ENCODE measurements around the gene PLCB2. TPM values are rescaled to one million over a fixed set of nuclear protein-coding genes. Genes with fewer than 3 reads are reported as not detected.

Gene PLCB2
- total RNA-seq, 1 experiment from 2014 or later: 61.9 TPM

GRCh38 chr15:40296561-40297230, 11.0 kb downstream of the PLCB2 start:
- Histone ChIP-seq H3K27ac (no peak overlapping the region), H3K36me3 (peaks cover 98% of the 10 kb centered on the region), H3K27me3 (replicated peaks) (no peaks in the 10 kb centered on the region), H3K4me1 (replicated peaks) (no peaks in the 10 kb centered on the region), H3K9me3 (replicated peaks) (peaks cover 3% of the 10 kb centered on the region; the same call in 1 of the 2 replicates), H3K4me3 (no peak overlapping the region)
- no peak for DNase-seq (ENCODE audit: low read depth in 1 of 2, low spot score in 2 of 2)

GRCh38 chr15:40295877-40296560, 11.7 kb downstream of the PLCB2 start:
- no peak overlapping the region for H3K4me3 ChIP-seq
- no peak for DNase-seq (ENCODE audit: low read depth in 1 of 2, low spot score in 2 of 2)
- H3K4me1 ChIP-seq (replicated peaks): peaks cover 5% of the 10 kb centered on the region; the same call in 1 of the 2 replicates
- peaks cover 3% of the 10 kb centered on the region; the same call in 1 of the 2 replicates for H3K9me3 ChIP-seq (replicated peaks)
- peaks cover 98% of the 10 kb centered on the region for H3K36me3 ChIP-seq
- no peak overlapping the region for H3K27ac ChIP-seq
- H3K27me3 ChIP-seq (replicated peaks): no peaks in the 10 kb centered on the region

GRCh38 chr15:40295297-40295696, 12.4 kb downstream of the PLCB2 start:
- peaks cover 96% of the 10 kb centered on the region for H3K36me3 ChIP-seq
- peaks cover 6% of the 10 kb centered on the region; the same call in 1 of the 2 replicates for H3K4me1 ChIP-seq (replicated peaks)
- no peak for DNase-seq (ENCODE audit: low read depth in 1 of 2, low spot score in 2 of 2)
- no peak overlapping the region for H3K27ac ChIP-seq
- no peaks in the 10 kb centered on the region for H3K27me3 ChIP-seq (replicated peaks)
- no peak overlapping the region for H3K4me3 ChIP-seq
- H3K9me3 ChIP-seq (replicated peaks): peaks cover under 1% of the 10 kb centered on the region; the same call in 1 of the 2 replicates

- no peak overlapping the region for H3K4me3 ChIP-seq
- H3K36me3 ChIP-seq: peaks cover 94% of the 10 kb centered on the region
- H3K9me3 ChIP-seq (replicated peaks): no peaks in the 10 kb centered on the region
- no peak for DNase-seq (ENCODE audit: low read depth in 1 of 2, low spot score in 2 of 2)
- no peaks in the 10 kb centered on the region for H3K27me3 ChIP-seq (replicated peaks)
- peaks cover 6% of the 10 kb centered on the region; the same call in 1 of the 2 replicates for H3K4me1 ChIP-seq (replicated peaks)
- no peak overlapping the region for H3K27ac ChIP-seq
These were observed 13.5 kb downstream of the PLCB2 start for GRCh38 chr15:40293905-40294895.

- H3K4me3 ChIP-seq: no peak overlapping the region
- peaks cover 94% of the 10 kb centered on the region for H3K36me3 ChIP-seq
- no peak overlapping the region for H3K27ac ChIP-seq
- peaks cover 16% of the 10 kb centered on the region for H3K4me1 ChIP-seq (replicated peaks)
- H3K9me3 ChIP-seq (replicated peaks): no peaks in the 10 kb centered on the region
- no peaks in the 10 kb centered on the region for H3K27me3 ChIP-seq (replicated peaks)
- no peak for DNase-seq (ENCODE audit: low read depth in 1 of 2, low spot score in 2 of 2)
These were observed 14.7 kb downstream of the PLCB2 start for GRCh38 chr15:40293006-40293405.

- Histone ChIP-seq H3K27me3 (replicated peaks) (no peaks in the 10 kb centered on the region), H3K9me3 (replicated peaks) (no peaks in the 10 kb centered on the region), H3K4me3 (no peak overlapping the region), H3K36me3 (peaks cover 89% of the 10 kb centered on the region), H3K27ac (no peak overlapping the region), H3K4me1 (replicated peaks) (peaks cover 24% of the 10 kb centered on the region)
- DNase-seq (ENCODE audit: low read depth in 1 of 2, low spot score in 2 of 2): no peak
These were observed 15.5 kb downstream of the PLCB2 start for GRCh38 chr15:40292246-40292645.

GRCh38 chr15:40290918-40291574, 16.7 kb downstream of the PLCB2 start:
- H3K4me3 ChIP-seq: no peak overlapping the region; the same call in 1 of the 2 replicates
- H3K27me3 ChIP-seq (replicated peaks): no peaks in the 10 kb centered on the region
- H3K4me1 ChIP-seq (replicated peaks): peaks cover 36% of the 10 kb centered on the region
- no peaks in the 10 kb centered on the region for H3K9me3 ChIP-seq (replicated peaks)
- H3K27ac ChIP-seq: no peak overlapping the region
- H3K36me3 ChIP-seq: peaks cover 77% of the 10 kb centered on the region
- DNase-seq (ENCODE audit: low read depth in 1 of 2, low spot score in 2 of 2): no peak

GRCh38 chr15:40290545-40290917, 17.2 kb downstream of the PLCB2 start:
- Histone ChIP-seq H3K9me3 (replicated peaks) (no peaks in the 10 kb centered on the region), H3K4me3 (no peak overlapping the region), H3K27ac (no peak overlapping the region), H3K4me1 (replicated peaks) (peaks cover 41% of the 10 kb centered on the region), H3K36me3 (peaks cover 72% of the 10 kb centered on the region), H3K27me3 (replicated peaks) (no peaks in the 10 kb centered on the region)
- no peak for DNase-seq (ENCODE audit: low read depth in 1 of 2, low spot score in 2 of 2)

GRCh38 chr15:40289140-40289775, 18.5 kb downstream of the PLCB2 start:
- Histone ChIP-seq H3K27me3 (replicated peaks) (no peaks in the 10 kb centered on the region), H3K4me3 (no peak overlapping the region), H3K36me3 (peaks cover 59% of the 10 kb centered on the region), H3K4me1 (replicated peaks) (peaks cover 54% of the 10 kb centered on the region), H3K9me3 (replicated peaks) (no peaks in the 10 kb centered on the region), H3K27ac (no peak overlapping the region)
- no peak for DNase-seq (ENCODE audit: low read depth in 1 of 2, low spot score in 2 of 2)

GRCh38 chr15:40287968-40288367, 19.8 kb downstream of the PLCB2 start:
- H3K4me1 ChIP-seq (replicated peaks): peaks cover 67% of the 10 kb centered on the region
- no peaks in the 10 kb centered on the region for H3K9me3 ChIP-seq (replicated peaks)
- H3K27ac ChIP-seq: no peak overlapping the region
- H3K36me3 ChIP-seq: peaks cover 46% of the 10 kb centered on the region
- no peak overlapping the region for H3K4me3 ChIP-seq
- H3K27me3 ChIP-seq (replicated peaks): no peaks in the 10 kb centered on the region
- peak; percentile 52 to 80 for DNase-seq (ENCODE audit: low read depth in 1 of 2, low spot score in 2 of 2)

- H3K27ac ChIP-seq: no peak overlapping the region
- no peak overlapping the region for H3K4me3 ChIP-seq
- H3K9me3 ChIP-seq (replicated peaks): no peaks in the 10 kb centered on the region
- H3K36me3 ChIP-seq: peaks cover 43% of the 10 kb centered on the region
- DNase-seq (ENCODE audit: low read depth in 1 of 2, low spot score in 2 of 2): no peak
- peaks cover 71% of the 10 kb centered on the region for H3K4me1 ChIP-seq (replicated peaks)
- no peaks in the 10 kb centered on the region for H3K27me3 ChIP-seq (replicated peaks)
These were observed 20.2 kb downstream of the PLCB2 start for GRCh38 chr15:40287505-40287904.

GRCh38 chr15:40286794-40287193, 20.9 kb downstream of the PLCB2 start:
- H3K9me3 ChIP-seq (replicated peaks): no peaks in the 10 kb centered on the region
- H3K36me3 ChIP-seq: peaks cover 41% of the 10 kb centered on the region
- no peak overlapping the region for H3K4me3 ChIP-seq
- H3K27ac ChIP-seq: no peak overlapping the region
- H3K27me3 ChIP-seq (replicated peaks): no peaks in the 10 kb centered on the region
- H3K4me1 ChIP-seq (replicated peaks): peaks cover 78% of the 10 kb centered on the region
- no peak for DNase-seq (ENCODE audit: low read depth in 1 of 2, low spot score in 2 of 2)

- Histone ChIP-seq H3K27ac (peak overlapping the region; percentile 53), H3K9me3 (replicated peaks) (no peaks in the 10 kb centered on the region), H3K4me3 (no peak overlapping the region), H3K36me3 (peaks cover 39% of the 10 kb centered on the region), H3K4me1 (replicated peaks) (peaks cover 81% of the 10 kb centered on the region), H3K27me3 (replicated peaks) (no peaks in the 10 kb centered on the region)
- no peak for DNase-seq (ENCODE audit: low read depth in 1 of 2, low spot score in 2 of 2)
These were observed 21.6 kb downstream of the PLCB2 start for GRCh38 chr15:40286061-40286532.
